ENCODE data around the gene ATL3.
A peak's percentile ranks its signal among the peaks of the same experiment; 100 is the strongest.

DNA sequence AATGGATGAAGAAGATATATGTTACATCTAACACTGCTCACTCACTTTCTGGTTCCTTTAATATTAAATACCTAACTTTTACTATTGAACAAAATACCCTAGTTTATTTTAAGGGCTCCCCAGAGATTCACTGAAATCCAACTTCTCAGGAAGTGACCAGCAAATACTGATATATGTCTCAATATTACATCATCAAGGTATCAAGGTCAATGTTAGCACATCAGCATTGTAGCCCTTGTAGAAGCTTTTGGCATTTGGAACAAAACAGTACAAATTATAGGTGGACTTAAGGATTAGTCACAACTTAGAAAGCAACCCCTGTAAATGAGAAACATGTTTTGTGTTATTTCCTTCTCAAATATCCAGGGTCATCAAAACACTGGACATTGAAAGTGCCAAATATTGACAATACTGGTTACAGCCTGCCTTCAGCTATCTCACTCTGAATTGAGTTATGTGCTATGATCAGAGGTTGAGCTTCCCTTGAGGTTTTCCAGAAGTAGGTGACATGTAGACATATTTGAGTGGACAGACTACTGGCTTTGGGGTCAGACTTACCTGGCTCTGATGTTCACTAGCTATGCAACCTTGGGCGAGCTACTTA is 1.9 kb upstream of the ATL3 start:
- no peak for TF ChIP-seq YY1 (IDR thresholded peaks at IDR 0.05; ENCODE audit: insufficient read depth, insufficient replicate concordance, low read depth, low read length)
- TF ChIP-seq TCF7L2 (IDR thresholded peaks at IDR 0.05; ENCODE audit: low read depth, low read length), result no peak
- no peak for TF ChIP-seq POLR2A (IDR thresholded peaks at IDR 0.05; ENCODE audit: insufficient read depth in 1 of 2, low read depth in 2 of 2, low read length in 2 of 2)
- no peak for TF ChIP-seq ATF7 (IDR thresholded peaks at IDR 0.05)
- no peak for TF ChIP-seq ATF7 (CRISPR knock-in tag; IDR thresholded peaks at IDR 0.05)
- TF ChIP-seq MYNN (CRISPR knock-in tag; IDR thresholded peaks at IDR 0.05; ENCODE audit: low read depth), result no peak
- TF ChIP-seq, protein P1, sequence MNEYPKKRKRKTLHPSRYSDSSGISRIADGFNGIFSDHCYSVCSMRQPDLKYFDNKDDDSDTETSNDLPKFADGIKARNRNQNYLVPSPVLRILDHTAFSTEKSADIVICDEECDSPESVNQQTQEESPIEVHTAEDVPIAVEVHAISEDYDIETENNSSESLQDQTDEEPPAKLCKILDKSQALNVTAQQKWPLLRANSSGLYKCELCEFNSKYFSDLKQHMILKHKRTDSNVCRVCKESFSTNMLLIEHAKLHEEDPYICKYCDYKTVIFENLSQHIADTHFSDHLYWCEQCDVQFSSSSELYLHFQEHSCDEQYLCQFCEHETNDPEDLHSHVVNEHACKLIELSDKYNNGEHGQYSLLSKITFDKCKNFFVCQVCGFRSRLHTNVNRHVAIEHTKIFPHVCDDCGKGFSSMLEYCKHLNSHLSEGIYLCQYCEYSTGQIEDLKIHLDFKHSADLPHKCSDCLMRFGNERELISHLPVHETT (CRISPR knock-in tag; conservative IDR thresholded peaks at IDR 0.05), result no peak
- TF ChIP-seq ZNF10 (CRISPR knock-in tag; IDR thresholded peaks at IDR 0.05; ENCODE audit: borderline replicate concordance, low read depth), result no peak
- TF ChIP-seq, protein P2, sequence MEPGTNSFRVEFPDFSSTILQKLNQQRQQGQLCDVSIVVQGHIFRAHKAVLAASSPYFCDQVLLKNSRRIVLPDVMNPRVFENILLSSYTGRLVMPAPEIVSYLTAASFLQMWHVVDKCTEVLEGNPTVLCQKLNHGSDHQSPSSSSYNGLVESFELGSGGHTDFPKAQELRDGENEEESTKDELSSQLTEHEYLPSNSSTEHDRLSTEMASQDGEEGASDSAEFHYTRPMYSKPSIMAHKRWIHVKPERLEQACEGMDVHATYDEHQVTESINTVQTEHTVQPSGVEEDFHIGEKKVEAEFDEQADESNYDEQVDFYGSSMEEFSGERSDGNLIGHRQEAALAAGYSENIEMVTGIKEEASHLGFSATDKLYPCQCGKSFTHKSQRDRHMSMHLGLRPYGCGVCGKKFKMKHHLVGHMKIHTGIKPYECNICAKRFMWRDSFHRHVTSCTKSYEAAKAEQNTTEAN (CRISPR knock-in tag; conservative IDR thresholded peaks at IDR 0.05), result no peak
- no peak for TF ChIP-seq ATF1 (CRISPR knock-in tag; IDR thresholded peaks at IDR 0.05)
- TF ChIP-seq, protein P3, sequence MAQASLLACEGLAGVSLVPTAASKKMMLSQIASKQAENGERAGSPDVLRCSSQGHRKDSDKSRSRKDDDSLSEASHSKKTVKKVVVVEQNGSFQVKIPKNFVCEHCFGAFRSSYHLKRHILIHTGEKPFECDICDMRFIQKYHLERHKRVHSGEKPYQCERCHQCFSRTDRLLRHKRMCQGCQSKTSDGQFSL (CRISPR knock-in tag; IDR thresholded peaks at IDR 0.05), result no peak
- no peak for TF ChIP-seq MAFK (conservative IDR thresholded peaks at IDR 0.05 in 1 of 2, IDR thresholded peaks at IDR 0.05 in 1 of 2; ENCODE audit: low read length in 2 of 2)
- no peak for TF ChIP-seq EP300 (IDR thresholded peaks at IDR 0.05; ENCODE audit: low read depth in 2 of 2, low read length in 2 of 2)
- no peak for TF ChIP-seq EP300 (CRISPR knock-in tag; IDR thresholded peaks at IDR 0.05; ENCODE audit: borderline replicate concordance)
- no peak for TF ChIP-seq ZNF652 (CRISPR knock-in tag; IDR thresholded peaks at IDR 0.05; ENCODE audit: borderline replicate concordance, low read depth)
- TF ChIP-seq, protein P4, sequence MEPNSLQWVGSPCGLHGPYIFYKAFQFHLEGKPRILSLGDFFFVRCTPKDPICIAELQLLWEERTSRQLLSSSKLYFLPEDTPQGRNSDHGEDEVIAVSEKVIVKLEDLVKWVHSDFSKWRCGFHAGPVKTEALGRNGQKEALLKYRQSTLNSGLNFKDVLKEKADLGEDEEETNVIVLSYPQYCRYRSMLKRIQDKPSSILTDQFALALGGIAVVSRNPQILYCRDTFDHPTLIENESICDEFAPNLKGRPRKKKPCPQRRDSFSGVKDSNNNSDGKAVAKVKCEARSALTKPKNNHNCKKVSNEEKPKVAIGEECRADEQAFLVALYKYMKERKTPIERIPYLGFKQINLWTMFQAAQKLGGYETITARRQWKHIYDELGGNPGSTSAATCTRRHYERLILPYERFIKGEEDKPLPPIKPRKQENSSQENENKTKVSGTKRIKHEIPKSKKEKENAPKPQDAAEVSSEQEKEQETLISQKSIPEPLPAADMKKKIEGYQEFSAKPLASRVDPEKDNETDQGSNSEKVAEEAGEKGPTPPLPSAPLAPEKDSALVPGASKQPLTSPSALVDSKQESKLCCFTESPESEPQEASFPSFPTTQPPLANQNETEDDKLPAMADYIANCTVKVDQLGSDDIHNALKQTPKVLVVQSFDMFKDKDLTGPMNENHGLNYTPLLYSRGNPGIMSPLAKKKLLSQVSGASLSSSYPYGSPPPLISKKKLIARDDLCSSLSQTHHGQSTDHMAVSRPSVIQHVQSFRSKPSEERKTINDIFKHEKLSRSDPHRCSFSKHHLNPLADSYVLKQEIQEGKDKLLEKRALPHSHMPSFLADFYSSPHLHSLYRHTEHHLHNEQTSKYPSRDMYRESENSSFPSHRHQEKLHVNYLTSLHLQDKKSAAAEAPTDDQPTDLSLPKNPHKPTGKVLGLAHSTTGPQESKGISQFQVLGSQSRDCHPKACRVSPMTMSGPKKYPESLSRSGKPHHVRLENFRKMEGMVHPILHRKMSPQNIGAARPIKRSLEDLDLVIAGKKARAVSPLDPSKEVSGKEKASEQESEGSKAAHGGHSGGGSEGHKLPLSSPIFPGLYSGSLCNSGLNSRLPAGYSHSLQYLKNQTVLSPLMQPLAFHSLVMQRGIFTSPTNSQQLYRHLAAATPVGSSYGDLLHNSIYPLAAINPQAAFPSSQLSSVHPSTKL (CRISPR knock-in tag; IDR thresholded peaks at IDR 0.05), result 0 out of 2 replicates have a peak, but pooled peaks have one; percentile 8

Data from HepG2 (cell line).